Sciatic nerve (tissue), 2 donors: ENCODE data around the gene TJP2. TPM values are rescaled to one million over a fixed set of nuclear protein-coding genes. Genes with fewer than 3 reads are reported as not detected.

ENCODE experiments used
- ATAC-seq: fragments of 200-7000 bp; cut with Tn5 transposase; one replicate; pipeline ENCODE4 v1.9.1; 2020; ENCODE audit warnings: mild to moderate bottlenecking, moderate library complexity
- DNase-seq: peaks from one replicate; pipeline ENCODE4 v3.0.0-alpha.2; 2020; ENCODE audit warnings: low spot score
- intact Hi-C: fragments of 100-400 bp; cut with DNase I; formaldehyde crosslinking; loops from one replicate; pipeline ENCODE4 v1.14.2; 2022
- total RNA-seq: library from RNA; stranded (reverse); fragmentation: NEBNext Ultra II Directional; extraction: Animal tissue kit (Norgen Biotek cat#: 25700); gene quantifications from one replicate; pipeline ENCODE4 v1.2.1, GENCODE V29; 2021
- donor health status: DM: no; HTN: no; CAD: no.
- donor health status: DM: no; HTN: no; CAD: no.

The TJP2 gene
- total RNA-seq, 1 donor from 2014 or later = 129 TPM

DNA sequence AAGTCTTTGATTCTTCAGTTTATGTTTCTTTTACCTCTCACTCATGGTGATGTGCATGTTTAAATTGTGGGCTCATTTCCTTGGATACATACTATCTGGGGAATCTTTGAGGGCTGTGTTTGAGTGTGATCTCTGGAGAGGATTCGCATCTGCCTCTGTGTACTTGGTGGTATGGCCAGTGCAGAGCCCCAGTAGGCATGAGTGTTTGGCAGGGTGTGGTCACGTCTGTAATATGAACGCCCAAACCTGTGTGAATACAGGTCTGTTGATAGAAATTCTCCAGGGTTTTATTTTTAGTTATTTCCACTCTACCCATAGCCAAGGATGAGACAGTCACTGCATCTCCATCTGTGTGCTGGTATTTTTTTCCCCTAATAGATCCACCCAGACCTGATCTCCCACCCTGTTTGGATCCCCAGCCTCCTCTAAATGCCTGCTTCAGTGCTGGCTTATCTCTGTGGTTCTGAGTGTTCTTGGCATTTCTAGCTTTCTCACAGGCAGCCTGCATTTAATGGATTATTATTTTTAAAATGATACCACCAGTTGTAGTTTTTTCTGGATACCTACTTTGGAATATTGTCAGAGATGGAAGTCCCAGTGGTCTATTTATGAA, 37.5 kb downstream of the TJP2 start:
- intact Hi-C loops = no loop called here
- DNase-seq = no peak
- ATAC-seq = no peak

DNA sequence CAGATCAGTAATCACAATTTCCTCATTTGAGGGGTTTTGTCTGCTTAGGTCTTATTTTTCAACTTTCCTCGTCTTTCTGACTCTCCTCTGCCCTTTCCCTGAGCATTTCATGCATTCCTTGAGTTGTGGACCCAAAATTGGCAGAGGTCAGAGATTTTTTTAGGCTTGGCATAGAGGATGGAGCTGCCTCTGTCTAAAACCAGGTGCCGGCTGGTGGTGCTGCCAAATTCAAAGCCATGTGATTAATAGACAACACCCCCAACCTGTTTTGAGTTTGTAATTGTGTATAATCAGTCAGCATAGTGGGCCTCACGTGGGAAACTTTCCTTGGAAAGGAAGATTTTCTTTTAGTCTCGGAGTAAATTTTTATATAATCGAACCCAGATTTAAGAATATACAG, 39.6 kb downstream of the TJP2 start:
- intact Hi-C loops = no loop called here
- ATAC-seq (no peak), DNase-seq (no peak)

DNA sequence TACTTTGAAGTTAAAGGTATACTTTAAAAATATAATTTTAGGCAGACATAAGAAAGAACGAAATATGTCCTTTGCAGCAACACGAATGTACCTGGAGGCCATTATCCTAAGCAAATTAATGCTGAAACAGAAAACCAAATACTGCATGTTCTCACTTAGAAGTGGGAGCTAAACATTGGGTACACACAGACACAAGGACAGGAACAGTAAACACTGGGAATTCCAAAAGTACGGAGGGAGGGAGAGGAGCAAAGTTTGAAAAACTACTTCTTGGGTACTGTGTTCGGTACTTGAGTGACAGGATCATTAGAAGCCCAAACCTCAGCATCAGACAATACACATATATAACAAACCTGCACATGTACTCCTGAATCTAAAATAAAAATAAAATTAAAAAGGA, 40.9 kb downstream of the TJP2 start:
- DNase-seq = no peak
- no peak for ATAC-seq
- intact Hi-C loops = no loop called here

DNA sequence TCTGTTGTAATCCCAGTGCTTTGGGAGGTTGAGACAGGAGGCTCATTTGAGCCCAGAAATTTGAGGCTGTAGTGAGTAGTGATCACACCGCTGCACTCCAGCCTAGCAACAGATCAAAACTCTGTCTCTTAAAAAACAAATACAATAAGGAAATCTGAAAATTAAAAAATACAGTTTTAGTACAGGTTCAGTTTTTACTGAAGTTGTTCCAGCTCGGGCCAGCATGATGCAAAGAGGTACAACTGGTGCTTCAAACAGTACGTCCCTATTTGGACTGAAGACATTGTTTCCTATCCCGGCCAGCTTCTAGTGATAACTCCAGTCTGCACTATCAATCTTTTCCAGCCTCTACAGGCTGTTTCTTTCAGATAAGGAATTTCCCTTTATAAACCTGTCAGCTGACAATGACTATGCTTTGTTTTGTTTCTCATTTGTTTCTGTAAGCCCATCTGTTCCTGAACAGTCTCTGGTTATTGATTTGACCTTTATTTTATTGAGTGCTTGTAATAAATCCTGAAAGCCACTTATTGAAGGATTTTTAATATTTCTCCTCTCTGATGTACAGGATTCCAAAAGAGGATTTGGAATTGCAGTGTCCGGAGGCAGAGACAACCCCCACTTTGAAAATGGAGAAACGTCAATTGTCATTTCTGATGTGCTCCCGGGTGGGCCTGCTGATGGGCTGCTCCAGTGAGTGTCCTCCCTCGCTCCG, 41.9 kb downstream of the TJP2 start:
- DNase-seq (no peak), ATAC-seq (no peak)
- intact Hi-C loops = no loop called here

DNA sequence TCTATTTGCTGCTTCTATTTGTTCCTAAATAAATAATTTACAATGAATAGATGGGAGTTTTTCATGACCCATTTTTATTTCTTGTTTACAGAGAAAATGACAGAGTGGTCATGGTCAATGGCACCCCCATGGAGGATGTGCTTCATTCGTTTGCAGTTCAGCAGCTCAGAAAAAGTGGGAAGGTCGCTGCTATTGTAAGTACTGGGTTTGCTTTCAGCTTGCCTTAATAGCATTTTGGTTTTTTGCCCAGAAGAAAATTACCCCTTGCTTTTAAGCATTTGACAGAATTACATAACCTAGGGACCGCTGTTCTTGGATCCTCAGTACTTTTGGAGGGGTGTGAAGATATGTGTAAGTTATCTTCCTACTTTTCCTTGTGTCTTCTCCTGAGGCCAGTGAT, 44.1 kb downstream of the TJP2 start:
- DNase-seq (no peak), ATAC-seq (no peak)
- intact Hi-C loops = no loop called here

DNA sequence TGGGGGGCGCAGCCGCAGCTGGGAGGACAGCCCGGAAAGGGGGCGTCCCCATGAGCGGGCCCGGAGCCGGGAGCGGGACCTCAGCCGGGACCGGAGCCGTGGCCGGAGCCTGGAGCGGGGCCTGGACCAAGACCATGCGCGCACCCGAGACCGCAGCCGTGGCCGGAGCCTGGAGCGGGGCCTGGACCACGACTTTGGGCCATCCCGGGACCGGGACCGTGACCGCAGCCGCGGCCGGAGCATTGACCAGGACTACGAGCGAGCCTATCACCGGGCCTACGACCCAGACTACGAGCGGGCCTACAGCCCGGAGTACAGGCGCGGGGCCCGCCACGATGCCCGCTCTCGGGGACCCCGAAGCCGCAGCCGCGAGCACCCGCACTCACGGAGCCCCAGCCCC, 47.0 kb downstream of the TJP2 start:
- intact Hi-C loops = no loop called here
- no peak for DNase-seq
- ATAC-seq = no peak

DNA sequence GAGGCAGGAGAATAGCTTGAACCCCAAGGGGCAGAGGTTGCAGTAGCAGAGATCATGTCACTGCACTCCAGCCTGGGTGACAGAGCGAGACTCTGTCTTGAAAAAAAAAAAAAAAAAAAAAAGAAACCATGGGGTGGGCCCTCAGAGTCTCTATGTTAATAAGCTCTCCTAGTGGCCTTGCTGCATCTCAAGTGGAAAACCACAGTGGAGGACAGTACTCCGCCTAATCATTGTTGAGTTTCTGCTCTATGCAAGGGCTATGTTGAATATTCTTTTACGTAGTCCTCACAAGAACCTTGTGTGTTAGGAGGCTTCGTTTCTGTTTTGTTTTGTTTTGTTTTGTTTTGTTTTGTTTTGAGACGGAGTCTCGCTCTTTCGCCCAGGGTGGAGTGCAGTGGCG, 48.9 kb downstream of the TJP2 start:
- no peak for ATAC-seq
- DNase-seq = no peak
- intact Hi-C loops = no loop called here

DNA sequence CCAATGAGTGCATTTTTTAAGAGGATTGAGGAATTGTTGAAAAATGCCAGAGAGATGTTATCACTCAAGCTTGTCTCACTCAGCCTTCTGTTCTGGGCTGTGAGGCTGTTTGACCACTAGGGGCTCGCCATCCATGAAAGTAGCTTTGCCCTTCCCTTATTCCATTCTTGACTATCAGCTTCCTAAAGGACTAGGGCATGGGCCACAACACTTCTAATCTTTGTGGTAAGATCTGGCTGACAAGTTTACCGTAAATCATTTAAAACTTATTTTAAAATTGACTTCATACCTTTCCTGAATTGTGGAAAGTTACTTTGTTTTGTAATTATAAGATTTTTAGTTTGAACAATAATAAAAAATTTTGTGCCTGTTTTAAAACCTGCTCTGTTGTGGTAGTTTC, 49.5 kb downstream of the TJP2 start:
- ATAC-seq (no peak), DNase-seq (no peak)
- intact Hi-C loops = no loop called here

DNA sequence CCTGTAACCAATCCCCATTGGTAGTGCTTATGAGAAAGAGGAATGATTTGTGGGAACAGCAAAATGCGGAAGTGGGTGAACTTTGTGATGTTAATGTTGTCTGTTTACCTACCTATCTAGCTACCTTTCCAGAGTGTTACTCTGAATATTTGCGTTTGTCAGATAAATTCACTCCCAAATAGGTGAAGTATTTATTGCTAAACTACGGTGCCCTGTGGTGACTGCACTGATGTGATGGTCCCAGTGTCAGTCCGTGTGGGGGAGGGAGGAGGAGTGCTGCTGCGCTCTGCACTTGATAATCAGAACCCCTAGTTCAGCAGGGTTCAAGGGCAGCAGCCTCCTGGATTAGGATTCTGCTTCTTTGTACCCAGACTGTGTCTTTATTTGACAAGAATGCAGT, 55.3 kb downstream of the TJP2 start:
- DNase-seq (no peak), ATAC-seq (no peak)
- intact Hi-C loops = no loop called here

DNA sequence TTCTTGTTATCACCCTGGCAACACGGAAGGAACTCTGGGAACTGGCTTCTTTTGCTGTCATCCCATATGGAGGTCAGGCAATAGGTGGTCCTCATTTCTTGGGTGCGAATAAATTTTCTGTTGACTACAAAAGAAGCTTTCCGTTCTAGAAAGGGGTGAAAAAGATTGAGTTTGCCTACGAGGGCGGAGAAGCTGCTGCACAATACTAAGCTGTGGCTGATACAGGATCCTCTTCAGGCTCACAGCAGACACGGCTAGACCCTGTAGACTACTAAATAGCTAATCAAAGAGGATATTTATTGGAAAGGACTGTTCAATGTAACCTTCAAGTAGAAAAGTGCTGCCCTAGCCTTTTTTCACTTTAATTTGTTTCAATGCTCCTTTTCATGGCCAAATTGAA, 58.1 kb downstream of the TJP2 start:
- ATAC-seq = no peak
- intact Hi-C loops = no loop called here
- DNase-seq = no peak

DNA sequence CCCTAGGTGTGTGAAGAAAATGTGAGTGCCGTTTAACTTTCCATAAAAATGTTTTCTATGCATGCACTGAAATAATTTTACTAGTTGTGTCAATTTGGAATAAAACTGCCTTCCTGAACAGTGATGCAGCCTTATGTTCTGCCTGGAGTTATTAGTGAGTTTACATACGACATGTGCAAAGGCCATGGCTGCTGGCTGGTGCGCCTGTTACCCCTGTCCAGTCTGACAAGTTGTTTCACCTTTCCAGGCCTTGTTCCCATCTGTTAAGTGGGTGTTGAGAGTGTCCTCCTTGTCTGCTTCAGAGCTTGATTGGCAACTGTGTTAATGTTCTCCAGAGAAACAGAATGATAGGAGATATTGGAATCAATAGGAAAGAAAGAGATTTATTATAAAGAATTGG, 60.6 kb downstream of the TJP2 start:
- ATAC-seq (no peak), DNase-seq (no peak)
- intact Hi-C loops = no loop called here

DNA sequence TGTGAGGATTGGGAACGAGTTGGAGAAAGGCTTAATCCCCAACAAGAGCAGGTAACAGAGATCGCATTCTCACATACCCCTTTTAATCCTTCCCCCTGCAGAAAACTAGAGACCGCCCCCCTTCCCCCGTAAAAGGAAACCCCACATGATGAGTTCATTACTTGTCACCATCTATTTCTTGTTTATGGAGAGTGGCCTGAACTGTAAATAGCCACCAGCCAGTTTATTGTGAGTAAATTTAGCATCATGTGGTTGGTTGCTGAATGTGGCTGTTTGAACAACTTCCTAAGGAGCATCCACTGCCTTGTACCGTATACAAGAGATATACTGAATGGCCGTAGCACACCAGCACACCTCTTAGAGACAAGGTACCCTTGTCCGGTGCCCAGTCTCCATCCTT, 62.1 kb downstream of the TJP2 start:
- no peak for ATAC-seq
- intact Hi-C loops = no loop called here
- DNase-seq = no peak

DNA sequence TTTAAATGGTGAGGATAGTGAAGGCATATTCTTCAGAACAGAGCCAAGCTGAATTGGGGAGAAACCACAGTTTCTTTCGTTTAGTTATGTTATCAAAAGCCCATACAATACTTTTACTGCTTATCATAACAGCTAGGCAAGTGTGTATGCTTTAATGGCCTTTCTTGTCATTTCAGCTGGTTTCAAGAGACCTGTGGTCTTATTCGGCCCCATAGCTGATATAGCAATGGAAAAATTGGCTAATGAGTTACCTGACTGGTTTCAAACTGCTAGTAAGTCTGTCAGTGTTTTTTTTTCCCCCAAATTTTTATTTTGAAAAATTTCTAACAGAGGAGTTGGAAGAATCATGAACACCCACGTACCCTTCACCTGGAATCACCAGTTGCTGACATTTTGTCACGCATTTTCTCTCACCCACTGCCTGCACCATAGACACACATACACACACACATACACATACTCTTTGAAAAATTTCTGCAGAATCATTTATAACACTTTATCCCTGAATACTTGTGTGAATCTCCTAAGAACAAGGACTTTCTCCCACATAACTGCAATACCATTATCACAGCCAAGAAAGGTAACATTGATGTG, 63.7 kb downstream of the TJP2 start:
- DNase-seq (no peak), ATAC-seq (no peak)
- intact Hi-C loops = no loop called here

DNA sequence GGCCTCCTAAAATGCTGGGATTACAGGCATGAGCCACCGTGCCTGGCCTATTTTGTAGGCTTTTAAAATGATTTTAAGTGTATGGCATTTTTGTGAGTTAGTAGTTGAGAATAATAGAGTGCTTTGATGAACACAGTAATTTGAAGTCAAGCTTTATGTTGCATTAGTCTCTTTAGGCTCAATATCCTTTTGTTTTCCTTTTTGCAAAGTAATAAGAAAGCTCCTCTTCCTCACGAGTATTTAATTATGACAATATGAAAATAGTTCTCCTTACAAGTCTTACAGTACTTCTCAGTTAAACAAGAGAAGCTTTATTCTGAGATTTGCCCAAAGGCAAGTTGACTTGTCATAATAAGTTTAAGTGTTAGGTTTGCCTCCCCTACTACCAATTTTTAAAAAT, 69.0 kb downstream of the TJP2 start:
- DNase-seq (no peak), ATAC-seq (no peak)
- intact Hi-C loops = loop anchor here (10.0 kb wide), 1 partner anchor 82 kb away; the partner anchor contains the start of gene ENTREP1

DNA sequence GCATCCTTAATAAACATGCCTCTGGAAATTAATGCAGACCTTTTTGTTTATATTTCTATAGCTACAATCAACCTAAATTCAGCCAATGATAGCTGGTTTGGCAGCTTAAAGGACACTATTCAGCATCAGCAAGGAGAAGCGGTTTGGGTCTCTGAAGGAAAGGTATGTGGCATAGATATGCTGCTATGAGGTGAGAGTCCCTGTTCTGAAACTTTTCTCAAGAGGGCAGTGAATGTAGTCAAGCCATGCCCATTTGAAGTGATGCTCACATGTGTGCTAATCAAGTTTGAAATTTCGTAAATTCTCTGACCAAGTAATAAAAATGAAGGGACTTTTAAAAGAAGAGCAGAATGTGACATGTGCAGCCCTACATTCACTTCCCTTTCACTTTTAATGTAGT, 72.6 kb downstream of the TJP2 start:
- ATAC-seq = no peak
- intact Hi-C loops = loop anchor here (10.0 kb wide), 1 partner anchor 78 kb away; the partner anchor contains the start of gene ENTREP1

DNA sequence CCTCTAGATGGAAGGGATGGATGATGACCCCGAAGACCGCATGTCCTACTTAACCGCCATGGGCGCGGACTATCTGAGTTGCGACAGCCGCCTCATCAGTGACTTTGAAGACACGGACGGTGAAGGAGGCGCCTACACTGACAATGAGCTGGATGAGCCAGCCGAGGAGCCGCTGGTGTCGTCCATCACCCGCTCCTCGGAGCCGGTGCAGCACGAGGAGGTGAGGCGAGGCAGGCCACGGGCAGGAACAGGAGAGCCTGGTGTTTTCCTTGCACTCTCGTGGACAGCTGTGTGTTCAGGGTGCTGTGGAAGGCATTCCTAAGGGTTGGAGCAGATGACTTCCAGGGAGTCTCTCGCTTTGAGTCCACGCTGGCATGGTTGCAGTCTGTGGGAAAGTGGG, 73.9 kb downstream of the TJP2 start:
- peak; percentile 11 for ATAC-seq
- no peak for DNase-seq
- intact Hi-C loops = loop anchor here (10.0 kb wide), 1 partner anchor 77 kb away; the partner anchor contains the start of gene ENTREP1

More for the DNA sequence above, 72.6 kb downstream of the TJP2 start:
- no peak for DNase-seq

DNA sequence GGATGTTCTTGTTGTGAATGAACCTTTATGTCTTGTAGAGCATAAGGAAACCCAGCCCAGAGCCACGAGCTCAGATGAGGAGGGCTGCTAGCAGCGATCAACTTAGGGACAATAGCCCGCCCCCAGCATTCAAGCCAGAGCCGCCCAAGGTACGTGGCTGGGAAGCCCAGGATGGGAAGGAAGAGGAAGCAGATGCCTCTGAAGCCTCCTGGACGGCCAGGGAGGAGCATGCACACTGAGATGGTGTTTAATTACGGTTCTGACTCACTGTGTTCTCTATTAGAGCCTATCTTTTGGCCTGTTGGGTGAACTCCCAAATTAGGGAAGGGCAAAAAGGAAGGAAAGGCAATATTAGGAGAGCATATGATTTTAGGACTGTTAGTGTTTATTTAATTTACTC, 75.3 kb downstream of the TJP2 start:
- ATAC-seq = no peak
- no peak for DNase-seq
- intact Hi-C loops = loop anchor here (10.0 kb wide), 1 partner anchor 75 kb away; the partner anchor contains the start of gene ENTREP1

DNA sequence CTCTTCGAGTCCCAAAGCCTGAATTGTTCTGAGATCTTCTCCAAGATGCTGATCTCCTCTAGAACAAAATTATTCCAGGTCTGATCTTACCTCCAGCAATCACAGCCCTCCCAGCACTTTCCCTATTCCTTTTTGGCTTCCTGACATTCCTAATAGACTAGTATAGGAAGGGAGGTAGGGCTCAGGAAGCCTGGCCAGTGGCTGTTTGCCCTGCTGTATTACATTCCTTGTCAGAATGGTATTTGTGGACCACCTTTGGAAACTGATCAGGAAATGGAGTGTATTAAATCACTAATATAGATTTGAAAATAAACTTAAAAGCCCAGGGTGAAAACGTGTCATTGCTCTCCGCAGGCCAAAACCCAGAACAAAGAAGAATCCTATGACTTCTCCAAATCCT, 76.6 kb downstream of the TJP2 start:
- ATAC-seq (no peak), DNase-seq (no peak)
- intact Hi-C loops = no loop called here

DNA sequence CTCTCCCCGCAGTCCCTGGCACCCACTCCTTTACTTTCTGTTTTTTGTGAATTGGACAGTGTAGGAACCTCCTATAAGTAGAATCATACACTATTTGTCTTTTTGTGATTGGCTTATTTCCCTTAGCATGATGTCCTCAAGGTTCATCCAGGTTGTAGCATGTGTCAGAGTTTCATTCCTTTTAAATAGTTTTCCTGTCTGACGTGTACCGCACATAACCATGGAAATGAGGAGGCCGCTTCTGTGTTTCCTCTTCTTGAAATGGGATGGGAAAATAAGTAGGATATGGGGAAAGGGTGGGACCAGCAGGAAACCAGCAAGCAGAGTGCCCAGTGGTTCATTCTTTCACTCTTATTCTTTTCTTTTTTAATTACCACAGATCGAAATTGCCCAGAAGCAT, 78.4 kb downstream of the TJP2 start:
- ATAC-seq = no peak
- intact Hi-C loops = no loop called here
- no peak for DNase-seq

DNA sequence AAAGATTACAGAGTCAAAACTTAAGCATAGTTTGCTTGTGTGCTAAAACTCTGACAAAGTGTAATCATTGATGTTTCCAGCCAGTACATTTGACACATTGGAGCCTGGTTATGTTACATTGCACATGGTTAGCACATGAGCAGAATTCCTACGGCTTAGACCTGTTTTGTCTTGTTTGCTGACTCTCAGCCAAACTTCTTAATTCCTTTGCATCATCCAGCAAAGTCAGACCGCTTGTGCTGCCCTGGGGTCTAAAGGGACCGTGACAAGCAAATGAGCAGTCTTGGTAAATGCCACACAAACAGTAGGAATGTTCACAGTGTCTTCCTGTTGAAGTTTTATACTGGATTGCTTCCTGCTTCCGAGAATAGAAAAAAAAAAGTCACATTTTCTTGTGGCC, 79.0 kb downstream of the TJP2 start:
- DNase-seq (no peak), ATAC-seq (no peak)
- intact Hi-C loops = no loop called here

DNA sequence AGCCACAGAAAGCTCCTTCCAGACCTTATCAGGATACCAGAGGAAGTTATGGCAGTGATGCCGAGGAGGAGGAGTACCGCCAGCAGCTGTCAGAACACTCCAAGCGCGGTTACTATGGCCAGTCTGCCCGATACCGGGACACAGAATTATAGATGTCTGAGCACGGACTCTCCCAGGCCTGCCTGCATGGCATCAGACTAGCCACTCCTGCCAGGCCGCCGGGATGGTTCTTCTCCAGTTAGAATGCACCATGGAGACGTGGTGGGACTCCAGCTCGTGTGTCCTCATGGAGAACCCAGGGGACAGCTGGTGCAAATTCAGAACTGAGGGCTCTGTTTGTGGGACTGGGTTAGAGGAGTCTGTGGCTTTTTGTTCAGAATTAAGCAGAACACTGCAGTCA, 80.1 kb downstream of the TJP2 start:
- intact Hi-C loops = no loop called here
- ATAC-seq (no peak), DNase-seq (no peak)
